Cardiac muscle cell (in vitro differentiated cells and primary cell): ENCODE results near the gene CAMK2G. TPM values are rescaled to one million over a fixed set of nuclear protein-coding genes. Genes with fewer than 3 reads are reported as not detected.
A peak's percentile ranks its signal among the peaks of the same experiment; 100 is the strongest.

Source experiments
- DNase-seq, 2 donors: peaks; one replicate each; pipeline versions ENCODE4 v3.0.0 to v3.0.0-alpha.2; 2010 to 2017; ENCODE audit warnings: low read depth in 1 of 2, low spot score in 1 of 2
- H3K27ac ChIP-seq: fragments of 200-600 bp; sonication (generic); 2 replicates; pipeline ENCODE4 v1.5.1; 2016
- H3K27me3 ChIP-seq: fragments of 200-600 bp; sonication (generic); 2 replicates; pipeline ENCODE4 v1.6.0; 2016; ENCODE audit warnings: control low read depth
- H3K36me3 ChIP-seq: fragments of 200-600 bp; sonication (generic); 2 replicates; pipeline ENCODE4 v1.5.1; 2016; ENCODE audit warnings: control low read depth
- H3K4me1 ChIP-seq: fragments of 200-600 bp; sonication (generic); 2 replicates; pipeline ENCODE4 v1.8.1; 2017; ENCODE audit warnings: low read depth, mild to moderate bottlenecking, mixed run types
- H3K4me3 ChIP-seq: fragments of 200-600 bp; sonication (generic); 2 replicates; pipeline ENCODE4 v1.5.1; 2016; ENCODE audit warnings: mild to moderate bottlenecking
- H3K9me3 ChIP-seq: fragments of 200-600 bp; sonication (generic); 2 replicates; pipeline ENCODE4 v1.5.1; 2017; ENCODE audit warnings: low read depth, mild to moderate bottlenecking, control low read depth
- CTCF ChIP-seq: IDR thresholded peaks from 2 replicates; pipeline ENCODE4 v1.5.1; 2012; ENCODE audit warnings: low read depth, mild to moderate bottlenecking, low read length
- polyA plus RNA-seq: library from polyadenylated mRNA; unstranded; fragments of >200 nt; fragmentation: Nextera tagmentation; extraction: Ambion mirVana; gene quantifications from 2 replicates; pipeline ENCODE4 v1.2.1, GENCODE V29; 2016
- total RNA-seq: library from RNA; depleted of rRNA; stranded (reverse); fragments of >200 nt; gene quantifications from 2 replicates; pipeline ENCODE4 v1.2.3, GENCODE V29; 2016

Gene CAMK2G
- total and polyA plus RNA-seq, 2 experiments from 2014 or later: 7.7 to 29.8 TPM

- Histone ChIP-seq H3K4me3 (no peak overlapping the region), H3K9me3 (no peaks in the 10 kb centered on the region), H3K27me3 (no peaks in the 10 kb centered on the region), H3K36me3 (no peaks in the 10 kb centered on the region), H3K4me1 (no peaks in the 10 kb centered on the region), H3K27ac (no peak overlapping the region)
- DNase-seq: peak in 1 of 2 donors; percentile 10
- TF ChIP-seq CTCF: no peak
Observed at GRCh38 chr10:73881221-73881919, 7.0 kb upstream of the CAMK2G start.

- Histone ChIP-seq H3K4me3 (no peak overlapping the region), H3K36me3 (no peaks in the 10 kb centered on the region), H3K27ac (no peak overlapping the region), H3K27me3 (no peaks in the 10 kb centered on the region), H3K4me1 (no peaks in the 10 kb centered on the region), H3K9me3 (no peaks in the 10 kb centered on the region)
- TF ChIP-seq CTCF: peak; percentile 95
- peak; percentile 85 to 86 for DNase-seq
Observed at GRCh38 chr10:73879296-73880173, 5.2 kb upstream of the CAMK2G start.

- no peak for TF ChIP-seq CTCF
- H3K36me3 ChIP-seq: no peaks in the 10 kb centered on the region
Observed at GRCh38 chr10:73878365-73878764, 4.0 kb upstream of the CAMK2G start.

GRCh38 chr10:73877533-73878160 lies 3.3 kb upstream of the CAMK2G start:
- Histone ChIP-seq H3K9me3 (no peaks in the 10 kb centered on the region), H3K27ac (no peak overlapping the region)
- no peak for TF ChIP-seq CTCF

More at GRCh38 chr10:73878365-73878764, 4.0 kb upstream of the CAMK2G start:
- Histone ChIP-seq H3K4me3 (no peak overlapping the region), H3K27me3 (no peaks in the 10 kb centered on the region), H3K27ac (no peak overlapping the region), H3K9me3 (no peaks in the 10 kb centered on the region), H3K4me1 (no peaks in the 10 kb centered on the region)
- DNase-seq: no peak

GRCh38 chr10:73876971-73877370 lies 2.6 kb upstream of the CAMK2G start:
- Histone ChIP-seq H3K36me3 (no peaks in the 10 kb centered on the region), H3K27ac (no peak overlapping the region), H3K4me1 (no peaks in the 10 kb centered on the region), H3K4me3 (no peak overlapping the region), H3K9me3 (no peaks in the 10 kb centered on the region), H3K27me3 (no peaks in the 10 kb centered on the region)
- peak in 1 of 2 donors; percentile 14 for DNase-seq
- TF ChIP-seq CTCF: no peak

More at GRCh38 chr10:73877533-73878160, 3.3 kb upstream of the CAMK2G start:
- H3K4me1 ChIP-seq: no peaks in the 10 kb centered on the region
- DNase-seq: no peak
- H3K36me3 ChIP-seq: no peaks in the 10 kb centered on the region
- no peak overlapping the region for H3K4me3 ChIP-seq
- no peaks in the 10 kb centered on the region for H3K27me3 ChIP-seq
